Upper lobe of left lung (tissue), 4 donors: ENCODE data around the gene LBR.

ENCODE experiments used
- EP300 ChIP-seq, 4 donors: sonication (generic); formaldehyde crosslinking; IDR thresholded peaks; one replicate each; pipeline ENCODE4 v1.5.1; 2017; ENCODE audit warnings: antibody characterized with exemption in 4 of 4, control low read depth in 2 of 4
- POLR2A ChIP-seq, 4 donors: fragments of 450-650 bp; IDR thresholded peaks; one replicate each; pipeline ENCODE4 v1.5.1; 2016 to 2017; ENCODE audit warnings: antibody characterized with exemption in 4 of 4, mild to moderate bottlenecking in 2 of 4
- POLR2AphosphoS5 ChIP-seq, 2 donors: sonication (generic); formaldehyde crosslinking; IDR thresholded peaks; one replicate each; pipeline ENCODE4 v1.5.1; 2017; ENCODE audit warnings: antibody characterized with exemption in 2 of 2
- TF ChIP-seq, protein P1 (sequence below), 6 experiments: fragments of 450-650 bp in 4 of 6; fragments of 200-600 bp in 2 of 6; sonication (generic) in 2 of 6; IDR thresholded peaks; one replicate each; pipeline ENCODE4 v1.5.1; 2016 to 2019; ENCODE audit warnings: antibody characterized with exemption in 6 of 6

- TF ChIP-seq, protein P1, sequence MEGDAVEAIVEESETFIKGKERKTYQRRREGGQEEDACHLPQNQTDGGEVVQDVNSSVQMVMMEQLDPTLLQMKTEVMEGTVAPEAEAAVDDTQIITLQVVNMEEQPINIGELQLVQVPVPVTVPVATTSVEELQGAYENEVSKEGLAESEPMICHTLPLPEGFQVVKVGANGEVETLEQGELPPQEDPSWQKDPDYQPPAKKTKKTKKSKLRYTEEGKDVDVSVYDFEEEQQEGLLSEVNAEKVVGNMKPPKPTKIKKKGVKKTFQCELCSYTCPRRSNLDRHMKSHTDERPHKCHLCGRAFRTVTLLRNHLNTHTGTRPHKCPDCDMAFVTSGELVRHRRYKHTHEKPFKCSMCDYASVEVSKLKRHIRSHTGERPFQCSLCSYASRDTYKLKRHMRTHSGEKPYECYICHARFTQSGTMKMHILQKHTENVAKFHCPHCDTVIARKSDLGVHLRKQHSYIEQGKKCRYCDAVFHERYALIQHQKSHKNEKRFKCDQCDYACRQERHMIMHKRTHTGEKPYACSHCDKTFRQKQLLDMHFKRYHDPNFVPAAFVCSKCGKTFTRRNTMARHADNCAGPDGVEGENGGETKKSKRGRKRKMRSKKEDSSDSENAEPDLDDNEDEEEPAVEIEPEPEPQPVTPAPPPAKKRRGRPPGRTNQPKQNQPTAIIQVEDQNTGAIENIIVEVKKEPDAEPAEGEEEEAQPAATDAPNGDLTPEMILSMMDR (IDR thresholded peaks at IDR 0.05): no peak
- TF ChIP-seq POLR2AphosphoS5 (IDR thresholded peaks at IDR 0.05) (no peak), POLR2A (IDR thresholded peaks at IDR 0.05) (no peak), EP300 (IDR thresholded peaks at IDR 0.05) (no peak)
Measured at GRCh38 chr1:225408249-225408648, 19.6 kb downstream of the LBR start.
